Endodermal cell (in vitro differentiated cells): ENCODE results near the gene DYNLL2. TPM values are rescaled to one million over a fixed set of nuclear protein-coding genes. Genes with fewer than 3 reads are reported as not detected.

Experiments used
- DNase-seq: peaks from one replicate; pipeline ENCODE4 v3.0.0-alpha.2; 2017
- H3K27ac ChIP-seq: 2 replicates; pipeline ENCODE4 v1.5.1; 2013; ENCODE audit warnings: mild to moderate bottlenecking, low read depth, low read length, moderate library complexity
- H3K27me3 ChIP-seq: 2 replicates; pipeline ENCODE4 v1.6.1; 2013; ENCODE audit warnings: mild to moderate bottlenecking, low read length, moderate library complexity; ENCODE audit not compliant: insufficient read depth, control insufficient read depth, poor library complexity, severe bottlenecking
- H3K36me3 ChIP-seq: 2 replicates; pipeline ENCODE4 v1.7.0; 2013; ENCODE audit warnings: mild to moderate bottlenecking, low read length, moderate library complexity; ENCODE audit not compliant: control insufficient read depth, insufficient read depth
- H3K4me1 ChIP-seq: one replicate; pipeline ENCODE4 v1.7.0; 2013; ENCODE audit warnings: low read length; ENCODE audit not compliant: control insufficient read depth, insufficient read depth
- H3K4me3 ChIP-seq: 2 replicates; pipeline ENCODE4 v1.5.1; 2013; ENCODE audit warnings: mild to moderate bottlenecking, low read length, moderate library complexity
- H3K9ac ChIP-seq: 2 replicates; pipeline ENCODE4 v1.6.1; 2013; ENCODE audit warnings: mild to moderate bottlenecking, low read length, moderate library complexity; ENCODE audit not compliant: poor library complexity, severe bottlenecking; ENCODE audit errors: extremely low read depth
- H3K9me3 ChIP-seq: 2 replicates; pipeline ENCODE4 v1.6.1; 2013; ENCODE audit warnings: mild to moderate bottlenecking, low read length, moderate library complexity; ENCODE audit not compliant: control insufficient read depth
- H3K27ac Mint-ChIP-seq: 2 replicates; pipeline ENCODE4 v1.8.0; 2020; ENCODE audit warnings: mixed read lengths
- H3K27me3 Mint-ChIP-seq: 2 replicates; pipeline ENCODE4 v1.8.0; 2021; ENCODE audit warnings: mild to moderate bottlenecking, mixed read lengths; ENCODE audit not compliant: insufficient read depth
- H3K36me3 Mint-ChIP-seq: 2 replicates; pipeline ENCODE4 v1.8.0; 2020; ENCODE audit warnings: low read depth, mixed read lengths
- H3K4me1 Mint-ChIP-seq: 2 replicates; pipeline ENCODE4 v1.8.0; 2020; ENCODE audit warnings: mixed read lengths
- H3K4me3 Mint-ChIP-seq: 2 replicates; pipeline ENCODE4 v1.8.0; 2020; ENCODE audit warnings: mild to moderate bottlenecking, moderate library complexity, mixed read lengths
- H3K9me3 Mint-ChIP-seq: 2 replicates; pipeline ENCODE4 v1.8.0; 2020; ENCODE audit warnings: mild to moderate bottlenecking, mixed read lengths
- CTCF ChIP-seq: fragments of 200-600 bp; sonication (generic); conservative IDR thresholded peaks from 2 replicates; pipeline ENCODE4 v1.5.0; 2021; ENCODE audit warnings: antibody characterized with exemption, mild to moderate bottlenecking
- WGBS, 2 experiments: methylation state at CpG; one replicate each; pipeline versions ENCODE4 v1.1.5 to v1.1.7; 2013; ENCODE audit warnings: missing lambda C conversion rate in 2 of 2, mixed read lengths in 1 of 2; ENCODE audit not compliant: insufficient coverage in 1 of 2, insufficient read length in 1 of 2; 5-methylcytosine and 5-hydroxymethylcytosine counted together
- total RNA-seq, 2 donors: library from RNA; stranded (reverse); fragmentation: NEBNext Ultra II Directional in 1 of 2; extraction: Animal tissue kit (Norgen Biotek cat#: 25700) in 1 of 2; gene quantifications; 2 replicates in 1 of 2; 3 replicates in 1 of 2; pipeline ENCODE4 v1.2.1, GENCODE V29; 2021

Gene DYNLL2
- total RNA-seq, 2 donors from 2014 or later: 47.9 to 69.3 TPM

- WGBS, 2 experiments: 100% methylated on average over 1 of the region's 1 CpG; no CpG with 5 or more reads in 1 of the 2 experiments
- peaks cover 13% of the 10 kb centered on the region for H3K27me3 Mint-ChIP-seq
- no peak overlapping the region for H3K27ac ChIP-seq
- H3K27ac Mint-ChIP-seq: no peak overlapping the region
- no peaks in the 10 kb centered on the region for H3K4me1 ChIP-seq
- H3K36me3 Mint-ChIP-seq: no peaks in the 10 kb centered on the region
- H3K4me3 Mint-ChIP-seq: no peak overlapping the region
- DNase-seq: no peak
- no peak overlapping the region for H3K4me3 ChIP-seq
- no peaks in the 10 kb centered on the region for H3K9me3 ChIP-seq
- H3K36me3 ChIP-seq: no peaks in the 10 kb centered on the region
- no peak for TF ChIP-seq CTCF
- H3K4me1 Mint-ChIP-seq: peaks cover 15% of the 10 kb centered on the region
- peaks cover 11% of the 10 kb centered on the region for H3K27me3 ChIP-seq
- no peak overlapping the region for H3K9ac ChIP-seq
- peaks cover 3% of the 10 kb centered on the region for H3K9me3 Mint-ChIP-seq
Measured at GRCh38 chr17:58109197-58109596, 26.0 kb downstream of the DYNLL2 start.

GRCh38 chr17:58110012-58110411 is 26.8 kb downstream of the DYNLL2 start:
- no peak for TF ChIP-seq CTCF
- Histone ChIP-seq H3K9me3 (no peaks in the 10 kb centered on the region), H3K27me3 (peaks cover 19% of the 10 kb centered on the region), H3K9ac (no peak overlapping the region), H3K36me3 (no peaks in the 10 kb centered on the region), H3K27ac (no peak overlapping the region), H3K4me1 (no peaks in the 10 kb centered on the region), H3K4me3 (no peak overlapping the region)
- no peaks in the 10 kb centered on the region for H3K36me3 Mint-ChIP-seq
- no peak for DNase-seq
- peaks cover 3% of the 10 kb centered on the region for H3K9me3 Mint-ChIP-seq
- peaks cover 22% of the 10 kb centered on the region for H3K27me3 Mint-ChIP-seq
- no peak overlapping the region for H3K27ac Mint-ChIP-seq
- WGBS, 2 experiments: 90 to 100% methylated on average over 1 to 5 of the region's 5 CpGs
- no peak overlapping the region for H3K4me3 Mint-ChIP-seq
- H3K4me1 Mint-ChIP-seq: peaks cover 15% of the 10 kb centered on the region

GRCh38 chr17:58111676-58112075 is 28.5 kb downstream of the DYNLL2 start:
- Histone ChIP-seq H3K9ac (no peak overlapping the region), H3K4me1 (no peaks in the 10 kb centered on the region), H3K36me3 (no peaks in the 10 kb centered on the region), H3K27me3 (peaks cover 30% of the 10 kb centered on the region), H3K9me3 (no peaks in the 10 kb centered on the region), H3K4me3 (no peak overlapping the region), H3K27ac (no peak overlapping the region)
- peaks cover 3% of the 10 kb centered on the region for H3K9me3 Mint-ChIP-seq
- no peak for DNase-seq
- 76 to 93% methylated on average over 2 to 3 of the region's 3 CpGs for WGBS, 2 experiments
- peaks cover 38% of the 10 kb centered on the region for H3K27me3 Mint-ChIP-seq
- H3K36me3 Mint-ChIP-seq: no peaks in the 10 kb centered on the region
- no peak overlapping the region for H3K27ac Mint-ChIP-seq
- peaks cover 15% of the 10 kb centered on the region for H3K4me1 Mint-ChIP-seq
- no peak overlapping the region for H3K4me3 Mint-ChIP-seq
- TF ChIP-seq CTCF: no peak
